HepG2 (cell line): ENCODE results near the gene EMC9. TPM values are rescaled to one million over a fixed set of nuclear protein-coding genes. Genes with fewer than 3 reads are reported as not detected.

Experiments used
- DPF2 ChIP-seq: sonication (generic); formaldehyde crosslinking; IDR thresholded peaks from 2 replicates; pipeline ENCODE4 v1.4.0; 2020; ENCODE audit warnings: mild to moderate bottlenecking, low read depth, missing genetic modification reagents, borderline replicate concordance
- EHMT2 ChIP-seq: fragments of 200-600 bp; sonication (generic); IDR thresholded peaks from 2 replicates; pipeline ENCODE4 v1.7.0; 2017; ENCODE audit warnings: antibody characterized with exemption, low read depth, low read length, borderline replicate concordance
- HNF4G ChIP-seq, 2 experiments: sonication (generic) in 1 of 2; formaldehyde crosslinking in 1 of 2; IDR thresholded peaks; 2 replicates each; pipeline versions ENCODE4 v1.4.0 to v1.6.1; 2011 to 2020; ENCODE audit warnings: borderline replicate concordance in 2 of 2, low read depth in 2 of 2, mild to moderate bottlenecking in 2 of 2, low read length in 1 of 2, missing genetic modification reagents in 1 of 2, moderate library complexity in 1 of 2
- HOXA3 ChIP-seq: sonication (generic); formaldehyde crosslinking; IDR thresholded peaks from 2 replicates; pipeline ENCODE4 v1.5.0; 2020; ENCODE audit warnings: missing genetic modification reagents
- KDM6A ChIP-seq: IDR thresholded peaks from 2 replicates; pipeline ENCODE4 v1.6.1; 2016; ENCODE audit warnings: low read depth
- MAFK ChIP-seq, 2 experiments: IDR thresholded peaks in 1 of 2; conservative IDR thresholded peaks in 1 of 2; 2 replicates each; pipeline ENCODE4 v1.6.1; 2011; ENCODE audit warnings: improper control_type of control experiment in 2 of 2, low read length in 2 of 2
- NFATC3 ChIP-seq: sonication (generic); formaldehyde crosslinking; IDR thresholded peaks from 2 replicates; pipeline ENCODE4 v1.5.1; 2020; ENCODE audit warnings: mild to moderate bottlenecking, missing genetic modification reagents
- ZNF17 ChIP-seq: sonication (generic); formaldehyde crosslinking; IDR thresholded peaks from 2 replicates; pipeline ENCODE4 v1.5.0; 2020; ENCODE audit warnings: mild to moderate bottlenecking, missing genetic modification reagents
- ZNF33B ChIP-seq: sonication (generic); formaldehyde crosslinking; IDR thresholded peaks from 2 replicates; pipeline ENCODE4 v1.5.1; 2020; ENCODE audit warnings: mild to moderate bottlenecking, missing genetic modification reagents
- ZNF350 ChIP-seq: sonication (generic); formaldehyde crosslinking; IDR thresholded peaks from 2 replicates; pipeline ENCODE4 v1.4.0; 2020; ENCODE audit warnings: mild to moderate bottlenecking, low read depth, missing genetic modification reagents, borderline replicate concordance
- ZNF550 ChIP-seq: sonication (generic); formaldehyde crosslinking; IDR thresholded peaks from 2 replicates; pipeline ENCODE4 v1.4.0; 2020; ENCODE audit warnings: mild to moderate bottlenecking, missing genetic modification reagents, borderline replicate concordance
- polyA plus RNA-seq, 8 experiments: library from polyadenylated mRNA; depleted of rRNA in 3 of 8; stranded (reverse) in 7 of 8; unstranded in 1 of 8; fragments of >200 nt; fragmentation: Illumina TruSeq in 4 of 8; extraction: Trizol in 4 of 8; gene quantifications; 2 replicates each; pipeline versions ENCODE4 v1.2.1 to v1.2.3, GENCODE V29; 2011 to 2016; ENCODE audit warnings: low read depth in 4 of 8, missing spikeins in 1 of 8, mixed read lengths in 1 of 8; ENCODE audit not compliant: insufficient read depth in 1 of 8
- total RNA-seq, 5 experiments: library from RNA; depleted of rRNA; stranded (reverse); fragments of >200 nt; fragmentation: Illumina TruSeq; extraction: Trizol; gene quantifications; 2 replicates each; pipeline ENCODE4 v1.2.3, GENCODE V29; 2016; ENCODE audit warnings: low read depth in 1 of 5
- TF ChIP-seq, protein P1 (sequence below): sonication (generic); formaldehyde crosslinking; IDR thresholded peaks from 2 replicates; pipeline ENCODE4 v1.4.0; 2020; ENCODE audit warnings: missing genetic modification reagents
- TF ChIP-seq, protein P2 (sequence below): sonication (generic); formaldehyde crosslinking; IDR thresholded peaks from 2 replicates; pipeline ENCODE4 v1.4.0; 2020; ENCODE audit warnings: mild to moderate bottlenecking, missing genetic modification reagents
- TF ChIP-seq, protein P3 (sequence below): sonication (generic); formaldehyde crosslinking; IDR thresholded peaks from 2 replicates; pipeline ENCODE4 v1.8.1; 2023; ENCODE audit warnings: missing genetic modification reagents, mild to moderate bottlenecking, borderline replicate concordance
- TF ChIP-seq, protein P4 (sequence below): fragments of 450-650 bp; IDR thresholded peaks from 2 replicates; pipeline ENCODE4 v1.6.1; 2017
- TF ChIP-seq, protein P5 (sequence below): IDR thresholded peaks from 2 replicates; pipeline ENCODE4 v1.6.1; 2016

Gene EMC9
- total and polyA plus RNA-seq, 2 of the 13 experiments (the other 11 are each of a cell fraction or from before 2014, with no cell fraction given): 60.5 to 78.7 TPM

DNA sequence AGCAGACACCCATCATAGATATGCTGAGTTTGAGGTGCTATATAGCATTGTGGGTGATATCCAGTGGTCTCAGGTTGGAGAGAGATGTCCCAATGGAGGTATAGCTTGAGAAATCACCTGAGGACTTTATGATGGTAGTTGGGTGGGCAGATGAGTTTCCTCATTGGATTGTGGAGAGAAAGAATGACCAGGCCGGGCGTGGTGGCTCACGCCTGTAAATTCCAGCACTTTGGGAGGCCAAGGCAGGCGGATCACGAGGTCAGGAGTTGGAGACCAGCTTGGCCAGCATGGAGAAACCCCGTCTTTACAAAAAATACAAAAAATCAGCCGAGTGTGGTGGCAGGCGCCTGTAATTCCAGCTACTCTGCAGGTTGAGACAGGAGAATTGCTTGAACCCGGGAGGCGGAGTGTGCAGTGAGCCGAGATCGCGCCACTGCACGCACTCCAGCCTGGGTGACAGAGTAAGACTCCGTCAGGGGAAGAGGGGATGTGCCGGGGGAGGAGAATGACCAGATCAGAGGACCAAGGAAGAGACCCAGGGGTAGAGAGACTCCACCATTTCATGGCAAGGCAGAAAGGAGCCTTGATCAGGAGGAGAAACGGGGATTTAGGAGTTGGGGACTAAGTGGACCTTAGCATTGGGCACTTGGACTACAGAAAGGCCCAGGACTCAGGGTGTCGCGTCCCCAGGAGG lies 48.0 kb downstream of the EMC9 start (continued):
- TF ChIP-seq NFATC3 (no peak; the same call in 1 of the 2 replicates), EHMT2 (no peak), ZNF350 (CRISPR knock-in tag) (no peak), HOXA3 (CRISPR knock-in tag) (no peak), ZNF33B (no peak; the same call in 1 of the 2 replicates), MAFK (conservative IDR thresholded peaks at IDR 0.05 in 1 of 2, IDR thresholded peaks at IDR 0.05 in 1 of 2; ENCODE audit: low read length in 2 of 2) (no peak), HNF4G (IDR thresholded peaks at IDR 0.05; ENCODE audit: borderline replicate concordance, low read depth, low read length) (no peak), HNF4G (CRISPR knock-in tag; IDR thresholded peaks at IDR 0.05; ENCODE audit: borderline replicate concordance, low read depth) (peak; percentile 19; the same call in 1 of the 2 replicates), KDM6A (CRISPR knock-in tag) (no peak), ZNF17 (CRISPR knock-in tag) (no peak), ZNF550 (CRISPR knock-in tag) (0 out of 2 replicates have a peak, but pooled peaks have one; percentile 57), DPF2 (CRISPR knock-in tag) (no peak)
- TF ChIP-seq, protein P1, sequence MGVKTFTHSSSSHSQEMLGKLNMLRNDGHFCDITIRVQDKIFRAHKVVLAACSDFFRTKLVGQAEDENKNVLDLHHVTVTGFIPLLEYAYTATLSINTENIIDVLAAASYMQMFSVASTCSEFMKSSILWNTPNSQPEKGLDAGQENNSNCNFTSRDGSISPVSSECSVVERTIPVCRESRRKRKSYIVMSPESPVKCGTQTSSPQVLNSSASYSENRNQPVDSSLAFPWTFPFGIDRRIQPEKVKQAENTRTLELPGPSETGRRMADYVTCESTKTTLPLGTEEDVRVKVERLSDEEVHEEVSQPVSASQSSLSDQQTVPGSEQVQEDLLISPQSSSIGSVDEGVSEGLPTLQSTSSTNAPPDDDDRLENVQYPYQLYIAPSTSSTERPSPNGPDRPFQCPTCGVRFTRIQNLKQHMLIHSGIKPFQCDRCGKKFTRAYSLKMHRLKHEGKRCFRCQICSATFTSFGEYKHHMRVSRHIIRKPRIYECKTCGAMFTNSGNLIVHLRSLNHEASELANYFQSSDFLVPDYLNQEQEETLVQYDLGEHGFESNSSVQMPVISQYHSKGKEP: no peak
- TF ChIP-seq, protein P2, sequence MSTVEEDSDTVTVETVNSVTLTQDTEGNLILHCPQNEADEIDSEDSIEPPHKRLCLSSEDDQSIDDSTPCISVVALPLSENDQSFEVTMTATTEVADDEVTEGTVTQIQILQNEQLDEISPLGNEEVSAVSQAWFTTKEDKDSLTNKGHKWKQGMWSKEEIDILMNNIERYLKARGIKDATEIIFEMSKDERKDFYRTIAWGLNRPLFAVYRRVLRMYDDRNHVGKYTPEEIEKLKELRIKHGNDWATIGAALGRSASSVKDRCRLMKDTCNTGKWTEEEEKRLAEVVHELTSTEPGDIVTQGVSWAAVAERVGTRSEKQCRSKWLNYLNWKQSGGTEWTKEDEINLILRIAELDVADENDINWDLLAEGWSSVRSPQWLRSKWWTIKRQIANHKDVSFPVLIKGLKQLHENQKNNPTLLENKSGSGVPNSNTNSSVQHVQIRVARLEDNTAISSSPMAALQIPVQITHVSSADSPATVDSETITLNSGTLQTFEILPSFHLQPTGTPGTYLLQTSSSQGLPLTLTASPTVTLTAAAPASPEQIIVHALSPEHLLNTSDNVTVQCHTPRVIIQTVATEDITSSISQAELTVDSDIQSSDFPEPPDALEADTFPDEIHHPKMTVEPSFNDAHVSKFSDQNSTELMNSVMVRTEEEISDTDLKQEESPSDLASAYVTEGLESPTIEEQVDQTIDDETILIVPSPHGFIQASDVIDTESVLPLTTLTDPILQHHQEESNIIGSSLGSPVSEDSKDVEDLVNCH (CRISPR knock-in tag): no peak
- TF ChIP-seq, protein P3, sequence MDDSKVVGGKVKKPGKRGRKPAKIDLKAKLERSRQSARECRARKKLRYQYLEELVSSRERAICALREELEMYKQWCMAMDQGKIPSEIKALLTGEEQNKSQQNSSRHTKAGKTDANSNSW (CRISPR knock-in tag): no peak
- TF ChIP-seq, protein P4, sequence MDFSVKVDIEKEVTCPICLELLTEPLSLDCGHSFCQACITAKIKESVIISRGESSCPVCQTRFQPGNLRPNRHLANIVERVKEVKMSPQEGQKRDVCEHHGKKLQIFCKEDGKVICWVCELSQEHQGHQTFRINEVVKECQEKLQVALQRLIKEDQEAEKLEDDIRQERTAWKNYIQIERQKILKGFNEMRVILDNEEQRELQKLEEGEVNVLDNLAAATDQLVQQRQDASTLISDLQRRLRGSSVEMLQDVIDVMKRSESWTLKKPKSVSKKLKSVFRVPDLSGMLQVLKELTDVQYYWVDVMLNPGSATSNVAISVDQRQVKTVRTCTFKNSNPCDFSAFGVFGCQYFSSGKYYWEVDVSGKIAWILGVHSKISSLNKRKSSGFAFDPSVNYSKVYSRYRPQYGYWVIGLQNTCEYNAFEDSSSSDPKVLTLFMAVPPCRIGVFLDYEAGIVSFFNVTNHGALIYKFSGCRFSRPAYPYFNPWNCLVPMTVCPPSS: no peak
- TF ChIP-seq, protein P5, sequence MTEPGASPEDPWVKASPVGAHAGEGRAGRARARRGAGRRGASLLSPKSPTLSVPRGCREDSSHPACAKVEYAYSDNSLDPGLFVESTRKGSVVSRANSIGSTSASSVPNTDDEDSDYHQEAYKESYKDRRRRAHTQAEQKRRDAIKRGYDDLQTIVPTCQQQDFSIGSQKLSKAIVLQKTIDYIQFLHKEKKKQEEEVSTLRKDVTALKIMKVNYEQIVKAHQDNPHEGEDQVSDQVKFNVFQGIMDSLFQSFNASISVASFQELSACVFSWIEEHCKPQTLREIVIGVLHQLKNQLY (CRISPR knock-in tag): no peak
